ENCODE results near the gene QSER1.

GRCh38 chr11:33001281-33001680, 108.7 kb downstream of the QSER1 start:
- TF ChIP-seq GATA2 (IDR thresholded peaks at IDR 0.05; ENCODE audit: low read depth, low read length) = no peak
- no peak for TF ChIP-seq GATA3 (IDR thresholded peaks at IDR 0.05; ENCODE audit: low read depth, low read length)
